T-helper 2 cell (primary cell): ENCODE measurements around the gene MRC1.

Source experiments
- DNase-seq, 5 experiments: peaks; one replicate each; pipeline versions ENCODE4 v3.0.0 to v3.0.0-alpha.2; 2012 to 2022
- total RNA-seq, 2 donors: gene quantifications; one replicate each; lab custom pipeline; 2026; lab: John Stamatoyannopoulos, UW

MRC1 gene
- 0.88 to 9.7 reads per million in 2 donors for total RNA-seq

- no peak for DNase-seq
These were observed at the start of gene MRC1 for GRCh38 chr10:17808971-17809841. Gene MRC1 (plus strand): TSS chr10:17809348. CDS start chr10:17809466, 118 bp downstream.

GRCh38 chr10:17764142-17764541, 45.0 kb upstream of the MRC1 start:
- no peak for DNase-seq

GRCh38 chr10:17765602-17766001, 43.5 kb upstream of the MRC1 start:
- no peak for DNase-seq

GRCh38 chr10:17766731-17767130, 42.4 kb upstream of the MRC1 start:
- DNase-seq, result no peak

- no peak for DNase-seq
These were observed 40.7 kb upstream of the MRC1 start for GRCh38 chr10:17768496-17768895.

GRCh38 chr10:17768957-17769356, 40.2 kb upstream of the MRC1 start:
- no peak for DNase-seq

GRCh38 chr10:17771017-17771416, 38.1 kb upstream of the MRC1 start:
- no peak for DNase-seq

GRCh38 chr10:17779784-17780183, 29.4 kb upstream of the MRC1 start:
- DNase-seq, result no peak

- DNase-seq, result no peak
These were observed 28.4 kb upstream of the MRC1 start for GRCh38 chr10:17780727-17781126.

- DNase-seq, result no peak
These were observed 27.3 kb upstream of the MRC1 start for GRCh38 chr10:17781856-17782255.

GRCh38 chr10:17782921-17783665, 26.1 kb upstream of the MRC1 start:
- DNase-seq, result no peak

- no peak for DNase-seq
These were observed 25.4 kb upstream of the MRC1 start for GRCh38 chr10:17783751-17784150.

GRCh38 chr10:17784688-17785087, 24.5 kb upstream of the MRC1 start:
- DNase-seq, result no peak

GRCh38 chr10:17785276-17785930, 23.7 kb upstream of the MRC1 start:
- no peak for DNase-seq

GRCh38 chr10:17787087-17787961, 21.8 kb upstream of the MRC1 start:
- no peak for DNase-seq

GRCh38 chr10:17788646-17789045, 20.5 kb upstream of the MRC1 start:
- DNase-seq, result no peak

GRCh38 chr10:17789396-17789795, 19.8 kb upstream of the MRC1 start:
- no peak for DNase-seq

- no peak for DNase-seq
These were observed 18.5 kb upstream of the MRC1 start for GRCh38 chr10:17790651-17791050.

- DNase-seq, result no peak
These were observed 16.2 kb upstream of the MRC1 start for GRCh38 chr10:17792991-17793390.

GRCh38 chr10:17793823-17794644, 15.1 kb upstream of the MRC1 start:
- no peak for DNase-seq

GRCh38 chr10:17795083-17795482, 14.1 kb upstream of the MRC1 start:
- no peak for DNase-seq
